ENCODE data around the gene SETDB2.

GRCh38 chr13:49516467-49516866, 72.4 kb downstream of the SETDB2 start:
- TF ChIP-seq CTCF (conservative IDR thresholded peaks at IDR 0.05; ENCODE audit: low read length) (no peak), EZH2phosphoT487 (IDR thresholded peaks at IDR 0.05; ENCODE audit: borderline replicate concordance) (no peak)
